ENCODE data around the gene FAM177A1.
"Not testable (repeated sequence)": the region's sequence is repeated elsewhere in the genome, so short reads cannot be mapped to it uniquely, and the experiment has no call there.

The FAM177A1 gene

GRCh38 chr14:35046048-35046750 is at the start of gene FAM177A1:
Gene FAM177A1 (plus strand): TSS chr14:35046272. CDS start chr14:35046464, 192 bp downstream.
- DNase-seq = peak; percentile 96

DNA sequence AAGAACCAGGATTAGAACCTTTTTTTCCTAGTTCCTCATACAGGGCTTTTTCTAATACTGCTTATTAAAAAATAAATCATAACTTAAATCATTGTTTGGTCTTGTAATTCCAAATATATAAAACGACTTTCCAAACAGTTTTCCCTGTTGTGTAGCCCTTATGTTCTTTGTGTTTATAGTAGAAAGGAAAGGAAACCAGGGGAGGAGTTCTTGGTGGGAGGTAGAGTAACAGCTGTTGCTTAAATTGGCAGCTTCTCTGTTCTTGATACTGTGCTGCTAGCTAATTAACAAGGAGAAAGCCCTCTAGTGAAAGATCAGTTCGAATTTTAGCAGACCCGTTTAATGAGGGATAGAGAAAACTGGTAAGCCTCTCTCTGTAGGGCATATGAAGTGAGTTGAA is 48.3 kb upstream of the FAM177A1 start:
- peak; percentile 37 for DNase-seq

DNA sequence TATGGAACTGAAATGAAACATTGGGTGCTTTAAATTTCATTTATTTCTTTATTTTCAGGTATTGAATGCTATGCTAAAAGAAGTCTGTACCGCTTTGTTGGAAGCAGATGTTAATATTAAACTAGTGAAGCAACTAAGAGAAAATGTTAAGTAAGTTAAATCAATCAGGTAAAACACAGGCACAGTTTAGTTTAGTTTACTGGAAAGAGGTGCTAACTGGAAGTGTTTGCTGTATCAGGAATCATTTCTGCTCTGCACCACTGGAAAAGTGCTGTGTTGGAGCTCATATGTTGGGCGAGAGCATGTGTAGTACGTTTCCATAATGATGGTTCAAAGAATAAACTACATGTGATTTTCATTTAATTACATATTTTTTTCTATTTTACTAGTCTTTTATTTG is 46.6 kb upstream of the FAM177A1 start:
- no peak for DNase-seq

DNA sequence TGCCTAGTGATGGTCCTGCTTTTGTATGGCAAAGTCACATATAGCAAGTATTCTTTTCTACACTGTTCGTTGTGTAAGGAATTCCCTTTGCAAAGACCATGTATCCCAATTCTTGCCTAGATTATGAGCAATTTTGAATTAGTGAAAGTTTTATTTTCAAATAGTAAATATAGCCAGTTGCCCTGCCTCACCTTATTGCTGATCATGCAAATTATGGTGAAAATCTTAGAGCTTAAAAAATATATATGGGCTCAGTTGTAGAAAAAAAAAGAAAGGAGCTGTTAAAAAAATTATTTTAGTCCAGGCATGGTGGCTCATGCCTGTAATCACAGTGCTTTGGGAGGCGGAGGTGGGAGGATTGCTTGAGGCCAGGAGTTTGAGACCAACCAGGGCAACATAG is 44.5 kb upstream of the FAM177A1 start:
- no peak for DNase-seq

DNA sequence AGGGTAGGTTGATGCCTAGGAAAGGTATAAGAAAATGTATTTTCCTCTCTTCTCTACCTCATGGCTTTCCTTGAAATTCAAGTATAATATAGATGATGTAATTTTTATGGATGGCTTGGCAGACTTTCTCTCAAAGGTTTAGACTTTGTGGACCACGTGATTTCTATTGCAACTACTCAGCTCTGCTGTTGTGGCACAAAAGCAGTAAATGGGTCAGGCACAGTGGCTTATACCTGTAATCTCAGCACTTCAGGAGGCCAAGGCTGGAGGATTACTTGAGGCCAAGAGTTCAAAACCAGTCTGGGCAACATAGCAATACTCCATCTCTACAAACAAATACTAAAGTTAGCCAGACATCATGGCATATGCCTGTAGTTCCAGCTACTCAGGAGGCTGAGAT is 41.2 kb upstream of the FAM177A1 start:
- DNase-seq = no peak

- DNase-seq = no peak
Measured at GRCh38 chr14:35016568-35016967, 29.5 kb upstream of the FAM177A1 start.

- DNase-seq = no peak
Measured at GRCh38 chr14:35020713-35021112, 25.4 kb upstream of the FAM177A1 start.

GRCh38 chr14:35028435-35028834 is 17.6 kb upstream of the FAM177A1 start:
- no peak for DNase-seq

GRCh38 chr14:35032562-35032961 is 13.5 kb upstream of the FAM177A1 start:
- no peak for DNase-seq

DNA sequence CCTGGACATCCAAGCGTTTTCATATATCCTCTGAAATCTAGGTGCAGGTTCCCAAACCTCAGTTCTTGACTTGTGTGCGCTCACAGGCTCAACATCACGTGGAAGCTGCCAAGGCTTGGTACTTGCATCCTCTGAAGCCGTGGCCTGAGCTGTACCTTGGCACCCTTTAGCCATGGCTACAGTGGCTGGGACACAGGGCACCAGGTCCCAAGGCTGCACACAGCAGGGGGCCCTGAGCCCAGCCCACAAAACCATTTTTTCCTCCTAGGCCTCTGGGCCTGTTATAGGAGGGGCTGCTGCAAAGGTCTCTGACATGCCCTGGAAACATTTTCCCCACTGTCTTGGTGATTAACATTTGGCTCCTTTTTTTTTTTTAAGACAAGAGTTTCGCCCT is 11.6 kb upstream of the FAM177A1 start:
- no peak for DNase-seq

DNA sequence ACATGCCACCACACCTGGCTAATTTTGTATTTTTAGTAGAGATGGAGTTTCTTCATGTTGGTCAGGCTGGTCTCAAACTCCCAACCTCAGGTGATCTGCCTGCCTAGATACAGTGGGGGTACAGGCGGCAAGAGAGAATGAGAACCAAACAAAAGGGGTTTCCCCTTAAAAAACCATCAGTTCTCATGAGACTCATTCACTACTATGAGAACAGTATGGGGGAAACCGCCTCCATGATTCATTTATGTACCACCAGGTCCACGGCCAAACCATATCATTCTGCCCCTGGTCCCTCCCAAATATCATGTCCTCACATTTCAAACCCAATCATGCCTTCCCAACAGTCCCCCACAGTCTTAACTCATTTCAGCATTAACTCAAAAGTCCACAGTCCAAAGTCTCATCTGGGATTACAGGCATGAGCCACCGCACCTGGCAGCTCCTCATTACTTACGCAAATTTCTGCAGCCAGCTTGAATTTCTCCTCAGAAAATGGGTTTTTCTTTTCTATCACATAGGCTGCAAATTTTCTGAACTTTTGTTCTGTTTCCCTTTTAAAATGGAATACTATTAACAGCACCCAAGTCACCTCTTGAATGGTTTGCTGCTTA is 11.0 kb upstream of the FAM177A1 start:
- not testable (repeated sequence) for DNase-seq

- not testable (repeated sequence) for DNase-seq
Measured at GRCh38 chr14:35038312-35038711, 7.8 kb upstream of the FAM177A1 start.

DNA sequence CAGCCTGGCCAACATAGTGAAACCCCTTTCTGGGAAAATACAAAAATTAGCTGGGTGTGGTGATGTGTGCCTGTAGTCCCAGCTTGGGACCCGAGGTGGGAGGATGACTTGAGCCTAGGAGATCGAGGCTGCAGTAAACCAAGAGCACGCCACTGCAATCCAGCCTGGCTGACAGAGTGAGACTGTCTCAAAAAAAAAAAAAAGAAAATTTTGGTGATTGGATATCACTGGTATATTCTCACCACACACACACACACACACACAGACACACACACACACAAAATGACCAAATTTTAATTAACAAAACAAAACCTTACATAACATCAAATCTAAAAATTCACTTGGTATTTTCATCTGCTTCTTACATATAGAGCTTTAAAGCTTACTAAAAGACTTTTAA is 3.4 kb upstream of the FAM177A1 start:
- no peak for DNase-seq

GRCh38 chr14:35043046-35043445 is 3.0 kb upstream of the FAM177A1 start:
- no peak for DNase-seq

- DNase-seq = no peak
Measured at GRCh38 chr14:35044939-35045797, 904 bp upstream of the FAM177A1 start.

DNA sequence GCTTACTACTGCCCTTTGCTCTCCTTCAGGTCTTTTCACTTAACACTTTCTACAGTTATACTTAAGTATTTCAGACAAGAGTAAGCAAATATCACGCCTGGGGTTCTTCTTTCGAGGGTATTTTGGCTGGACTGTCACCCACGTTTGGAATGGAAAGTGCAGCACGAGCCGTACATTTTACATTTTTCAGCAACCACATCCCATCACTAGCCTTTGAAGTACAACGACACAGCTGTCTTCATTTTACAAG is 349 bp upstream of the FAM177A1 start:
- no peak for DNase-seq

DNA sequence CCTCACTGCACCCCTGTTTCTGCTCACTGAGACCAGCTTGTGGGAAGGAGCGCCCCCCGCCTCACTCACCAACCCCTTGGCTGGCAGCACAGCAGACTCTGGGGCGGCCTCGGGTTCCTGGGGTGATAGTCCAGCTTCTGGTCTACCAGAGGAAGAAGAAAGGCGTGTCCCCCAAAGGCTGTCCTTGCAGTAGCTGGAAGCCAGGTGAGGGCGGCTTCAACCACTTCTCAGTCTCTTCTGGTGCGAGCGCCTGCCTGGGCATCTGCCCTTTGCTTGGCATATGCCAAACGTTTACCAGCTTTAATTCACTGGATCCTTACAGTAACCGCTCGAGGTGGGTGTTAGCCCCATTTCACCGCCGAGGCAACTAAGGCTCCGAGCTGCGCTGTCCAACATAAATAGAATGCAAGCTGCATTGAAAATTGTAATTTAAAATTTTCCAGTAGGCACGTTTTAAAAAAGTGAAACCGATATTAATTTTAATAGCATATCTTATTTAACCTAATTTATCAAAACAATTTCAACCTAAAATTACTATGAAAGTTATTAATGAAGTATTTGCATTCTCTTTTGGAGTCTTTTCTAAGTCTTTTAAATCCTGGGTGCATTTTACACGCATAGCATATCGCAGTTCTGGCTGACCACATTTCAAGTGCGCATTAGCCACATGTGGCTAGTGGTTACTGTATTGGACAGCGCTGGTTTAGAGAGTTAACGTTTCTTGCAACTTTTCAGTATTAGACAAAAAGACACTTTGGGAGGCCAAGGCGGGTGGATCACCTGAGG is 872 bp downstream of the FAM177A1 start:
- peak; percentile 46 for DNase-seq

- no peak for DNase-seq
Measured at GRCh38 chr14:35047976-35048513, 2.0 kb downstream of the FAM177A1 start.

GRCh38 chr14:35050652-35051051 is 4.6 kb downstream of the FAM177A1 start:
- DNase-seq = no peak

DNA sequence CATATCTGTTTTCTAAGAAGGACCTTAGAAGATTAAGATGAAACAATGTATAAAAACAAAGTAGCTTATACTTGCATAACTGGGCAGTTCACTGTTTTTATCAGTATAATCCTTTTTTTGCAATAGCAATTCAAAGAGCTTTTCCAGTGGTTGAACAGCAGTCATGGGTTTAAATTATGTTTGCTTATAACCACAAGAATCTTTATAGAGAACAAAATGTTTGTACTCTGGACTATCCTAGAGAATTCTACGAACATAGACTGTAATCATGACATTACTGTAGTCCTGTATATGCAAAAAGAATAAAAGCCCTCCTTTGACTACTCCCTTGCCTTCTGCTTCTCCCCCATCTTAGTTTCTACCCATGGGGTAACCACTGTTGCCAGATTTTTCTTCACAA is 5.7 kb downstream of the FAM177A1 start:
- DNase-seq = no peak

GRCh38 chr14:35052637-35053036 is 6.6 kb downstream of the FAM177A1 start:
- no peak for DNase-seq

- peak; percentile 3 for DNase-seq
Measured at GRCh38 chr14:35061113-35061791, 15.2 kb downstream of the FAM177A1 start.

Data from NCI-H82 (cell line).